Heart left ventricle (tissue), 13 donors: Measurements from ENCODE around the gene SLC15A3.

ENCODE experiments used
- CTCF ChIP-seq, 12 donors: fragments of 200-600 bp; sonication (generic) in 4 of 12; IDR thresholded peaks; one replicate each; pipeline versions ENCODE4 v1.5.0 to v1.8.0; 2018 to 2022; ENCODE audit warnings: antibody characterized with exemption in 12 of 12, mild to moderate bottlenecking in 5 of 12
- POLR2A ChIP-seq, 2 donors: fragments of 450-650 bp; IDR thresholded peaks; one replicate each; pipeline ENCODE4 v1.6.1; 2017; ENCODE audit warnings: antibody characterized with exemption in 2 of 2, mild to moderate bottlenecking in 2 of 2, moderate library complexity in 2 of 2
- donor health status: ischemic (EF 13 %, LVEDD 7.1; RV severe dilation, severe dysfunction).
- donor health status: DM: no; HTN: yes; CAD: no.
- donor health status: DM: no; HTN: no; CAD: no.
- donor health status: ischemic (EF 25% LVEDD 6.9; RV normal size, moderate dysfunction).
- donor health status: ischemic (EF 25% LVEDD 5.7; RV mildly dilated, moderate dysfunction).
- donor health status: ischemic (EF 35%, LVEDD 5.7; RV mildly dilated, moderate dysfunction).
- donor health status: nonischemic (EF 11% LVEDD 7.7; RV severe dilation, severe dysfunction).
- donor health status: DM: yes; HTN: yes; CAD: no.
- donor health status: PGD.
- donor health status: ischemic (EF 29% LVEDD 5.4; RV normal size, mild dysfunction).
- donor health status: nonischemic (EF 23%, LVEDD 6.1; RV moderate dilation, normal function).

DNA sequence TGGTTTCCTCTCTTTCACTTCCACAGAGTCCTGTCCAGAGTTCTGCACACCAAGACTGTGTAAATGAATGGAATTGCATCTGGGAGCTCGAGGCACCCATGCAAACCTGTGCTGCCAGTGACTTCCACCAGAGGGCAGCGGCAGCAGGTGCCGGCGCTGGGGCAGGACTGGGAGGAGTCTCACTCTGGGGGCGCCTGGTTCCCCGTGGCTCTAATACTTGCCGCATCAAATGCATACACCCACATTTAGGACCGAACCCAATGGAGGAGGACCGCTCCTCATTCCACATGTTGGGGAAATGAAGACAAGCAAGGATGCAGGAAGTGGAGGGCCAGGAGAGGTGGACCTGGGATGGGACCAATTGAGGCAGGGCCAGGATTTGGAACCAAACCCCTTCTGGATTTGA lies 18.4 kb upstream of the SLC15A3 start:
- no peak for TF ChIP-seq POLR2A (IDR thresholded peaks at IDR 0.05)
- TF ChIP-seq CTCF (IDR thresholded peaks at IDR 0.05), result peak; percentile 75 to 89 (median 84)
